CD4-positive, alpha-beta T cell treated with Interleukin-21 for 1 hour (primary cell): Measurements from ENCODE around the gene OR5B21.
A peak's percentile ranks its signal among the peaks of the same experiment; 100 is the strongest.

ENCODE experiments used
- DNase-seq: peaks from one replicate; pipeline ENCODE4 v3.0.0-alpha.2; 2020

Gene OR5B21

GRCh38 chr11:58508005-58508404 is at the start of gene OR5B21:
OR5B21 (minus strand) TSS chr11:58508105; CDS start chr11:58508105, 0 bp downstream.
- DNase-seq, result no peak

DNA sequence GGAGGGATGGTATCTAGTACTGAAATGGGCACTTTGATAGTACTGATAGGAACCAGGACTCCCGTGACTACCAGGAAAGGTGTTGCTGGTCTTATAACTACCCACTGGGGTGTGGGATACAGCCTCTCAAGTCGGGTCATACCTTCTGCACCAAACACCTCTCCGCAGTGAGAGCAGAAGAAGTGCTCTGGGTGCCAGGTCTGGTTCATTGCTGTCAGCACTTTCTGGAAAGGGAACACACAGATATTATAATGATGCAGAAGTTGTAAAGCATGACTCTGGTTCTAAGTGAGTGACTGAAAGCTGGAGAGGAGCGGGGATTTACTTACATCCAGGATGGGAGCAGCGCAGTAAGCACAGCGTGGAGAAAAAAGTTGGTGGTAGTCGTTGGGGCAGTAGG is 41.7 kb upstream of the OR5B21 start:
- no peak for DNase-seq

GRCh38 chr11:58546841-58547240 is 38.9 kb upstream of the OR5B21 start:
- DNase-seq, result no peak

DNA sequence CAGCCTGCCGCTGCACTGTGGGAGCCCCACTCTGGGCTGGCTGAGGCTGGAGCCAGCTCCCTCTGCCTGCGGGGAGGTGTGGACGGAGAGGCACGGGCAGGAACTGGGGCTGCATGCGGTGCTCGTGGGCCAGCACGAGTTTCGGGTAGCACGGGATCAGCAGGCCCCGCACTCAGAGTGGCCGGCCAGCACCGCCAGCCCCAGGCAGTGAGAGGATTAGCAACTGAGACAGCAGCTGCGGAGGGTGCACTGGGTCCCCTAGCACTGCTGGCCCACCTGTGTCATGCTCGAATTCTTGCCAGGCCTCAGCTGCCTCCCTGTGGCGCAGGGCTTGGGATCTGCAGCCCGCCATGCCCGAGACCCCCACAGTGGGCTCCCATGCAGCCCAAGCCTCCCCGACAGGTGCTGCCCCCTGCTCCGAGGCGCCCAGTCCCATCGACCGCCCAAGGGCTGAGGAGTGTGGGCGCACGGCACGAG is 24.0 kb upstream of the OR5B21 start:
- no peak for DNase-seq

- DNase-seq, result peak; percentile 48
Measured at GRCh38 chr11:58530236-58530635, 22.3 kb upstream of the OR5B21 start.

DNA sequence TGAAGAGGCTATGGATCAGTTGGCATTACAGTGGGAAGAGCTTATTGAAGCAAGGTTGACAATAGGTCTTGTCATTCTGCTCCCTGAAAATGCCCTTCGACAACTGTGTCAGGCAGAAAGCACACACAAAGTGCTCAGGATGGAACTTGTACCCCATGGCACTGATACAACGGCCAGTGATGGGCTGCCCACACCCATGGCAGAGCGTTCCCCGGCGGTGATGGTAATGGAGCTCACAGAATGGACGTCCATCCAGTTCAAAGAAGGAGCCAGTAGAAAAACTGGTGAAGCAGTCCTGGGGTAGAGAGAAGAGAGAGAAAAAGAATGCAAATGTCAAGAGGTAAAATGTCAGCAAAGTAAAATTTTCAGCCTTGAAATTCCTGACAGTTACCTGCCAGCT is 19.5 kb upstream of the OR5B21 start:
- no peak for DNase-seq

DNA sequence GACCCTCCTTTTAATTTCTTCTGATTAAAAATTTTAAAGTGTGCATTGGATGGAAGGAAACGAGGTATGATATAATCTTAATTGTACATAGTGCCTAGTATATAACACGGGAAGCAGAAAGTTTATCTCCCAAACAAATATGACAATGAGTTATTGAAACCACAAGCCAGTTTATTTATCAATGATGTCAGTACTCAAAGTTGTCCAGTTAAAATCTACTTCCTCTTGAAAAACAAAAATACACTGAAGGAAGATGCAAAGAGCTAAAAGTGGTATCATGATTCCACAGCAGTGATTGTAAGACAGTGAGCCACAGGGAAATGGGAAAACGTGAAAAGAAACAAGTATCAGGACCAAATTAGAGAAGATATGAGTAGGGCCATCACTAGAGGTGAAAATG is 18.8 kb upstream of the OR5B21 start:
- DNase-seq, result no peak

DNA sequence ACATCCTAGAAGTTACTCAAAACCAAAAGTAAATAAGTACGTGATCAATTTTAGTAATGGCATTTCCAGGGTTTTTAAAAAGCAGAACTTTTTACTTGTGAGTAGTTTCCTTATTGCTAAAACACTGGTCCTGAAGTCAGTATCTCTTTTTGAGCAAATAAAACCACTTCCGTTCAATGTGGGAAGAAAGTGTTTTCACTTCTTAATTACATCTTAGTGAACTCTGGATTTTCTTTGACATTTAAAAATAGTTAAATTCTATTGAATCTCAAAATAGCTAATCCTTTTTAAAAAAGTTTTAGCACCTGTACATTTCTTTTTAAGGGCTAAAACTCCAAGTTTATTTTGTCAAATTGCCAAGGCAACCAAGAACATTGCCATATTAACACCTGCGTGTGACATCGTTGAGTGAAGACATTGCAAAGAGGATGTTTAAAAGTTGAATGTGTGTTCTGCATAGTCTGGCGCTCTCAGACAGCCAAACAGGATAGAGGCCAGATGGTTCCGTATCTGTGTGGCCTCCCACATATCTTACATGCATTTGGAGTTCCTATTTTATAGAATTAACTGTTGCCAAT is 17.2 kb upstream of the OR5B21 start:
- DNase-seq, result peak; percentile 68

GRCh38 chr11:58524232-58525036 is 16.5 kb upstream of the OR5B21 start:
- peak; percentile 74 for DNase-seq

- peak; percentile 33 for DNase-seq
Measured at GRCh38 chr11:58513747-58514367, 6.0 kb upstream of the OR5B21 start.

GRCh38 chr11:58511636-58512035 is 3.7 kb upstream of the OR5B21 start:
- no peak for DNase-seq

- DNase-seq, result no peak
Measured at GRCh38 chr11:58509748-58510147, 1.8 kb upstream of the OR5B21 start.

DNA sequence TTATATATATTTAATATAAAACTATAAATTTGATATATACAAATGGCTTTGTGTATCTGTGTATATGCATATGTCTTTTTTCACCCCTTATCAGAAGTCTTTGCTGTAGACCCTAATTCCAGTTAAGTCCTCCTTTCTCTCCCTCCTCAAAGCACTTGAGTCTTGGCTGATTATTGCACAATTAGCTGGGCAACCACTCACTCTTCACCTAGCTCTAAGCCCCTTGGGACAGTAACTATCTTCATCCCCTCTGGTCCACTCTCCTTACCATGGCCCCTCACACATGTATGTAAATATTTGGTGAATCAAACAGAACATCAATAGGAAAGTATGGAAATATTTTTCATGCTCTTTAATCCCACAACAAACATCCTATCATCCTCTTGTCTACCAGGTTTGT is 909 bp upstream of the OR5B21 start:
- no peak for DNase-seq

DNA sequence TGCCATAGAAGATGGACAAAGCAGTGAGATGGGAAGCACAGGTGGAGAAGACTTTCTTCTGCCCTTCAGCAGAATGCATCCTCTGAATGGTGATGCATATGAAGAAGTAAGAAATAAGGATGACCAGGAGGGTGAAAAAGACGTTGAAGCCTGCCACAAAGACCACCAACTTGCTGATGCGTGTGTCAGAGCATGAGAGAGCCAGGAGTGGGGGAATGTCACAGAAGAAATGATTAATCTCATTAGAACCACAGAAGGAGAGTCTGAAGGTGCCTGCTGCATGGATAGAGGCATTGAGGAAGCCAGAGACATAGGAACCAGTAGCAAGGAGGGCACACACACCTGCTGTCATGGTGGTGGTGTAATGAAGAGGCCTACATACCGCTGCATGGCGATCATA is 550 bp downstream of the OR5B21 start:
- DNase-seq, result no peak

DNA sequence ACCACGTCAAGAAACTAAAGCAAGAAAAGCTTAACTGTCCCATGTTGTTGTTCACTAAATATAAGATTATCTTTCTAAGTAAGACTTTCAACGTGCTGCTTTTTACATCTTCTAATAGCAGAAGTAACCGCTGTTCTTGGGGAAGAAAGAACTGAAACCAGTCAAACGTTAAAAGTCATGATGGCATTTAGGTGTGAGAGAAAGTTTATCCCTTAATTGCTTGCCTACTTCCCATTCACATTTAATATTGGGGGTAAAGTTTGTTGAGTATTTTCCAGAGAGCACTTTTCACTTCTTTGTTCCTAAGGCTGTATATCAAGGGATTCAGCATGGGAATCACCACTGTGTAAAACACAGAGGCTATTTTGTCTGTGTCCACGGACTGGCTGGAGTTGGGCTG is 970 bp downstream of the OR5B21 start:
- DNase-seq, result no peak

GRCh38 chr11:58505849-58506248 is 2.1 kb downstream of the OR5B21 start:
- DNase-seq, result no peak

GRCh38 chr11:58504232-58504631 is 3.7 kb downstream of the OR5B21 start:
- no peak for DNase-seq

DNA sequence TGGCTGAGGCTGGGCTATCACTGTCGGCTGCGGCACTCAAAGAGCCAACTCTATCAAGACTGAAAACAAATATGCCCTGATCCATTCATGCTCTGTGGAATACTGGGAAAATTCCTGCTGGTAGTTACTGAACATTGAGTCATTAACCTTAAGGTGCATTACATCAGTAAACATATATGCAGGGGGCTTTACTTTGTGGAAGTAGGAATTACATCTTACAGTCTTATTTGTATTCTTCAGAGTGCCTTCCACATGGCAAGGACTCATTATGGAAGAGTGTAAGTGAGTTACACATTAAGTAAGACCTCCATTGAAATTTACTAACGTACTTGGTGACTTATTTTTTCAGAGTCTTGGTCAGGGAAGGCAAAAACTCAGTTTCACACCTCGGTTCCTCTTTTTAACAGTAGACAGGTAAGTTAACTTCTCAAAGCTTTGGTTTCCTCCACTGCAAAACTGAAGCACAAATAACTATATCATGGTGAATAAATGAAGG is 4.5 kb downstream of the OR5B21 start:
- no peak for DNase-seq

GRCh38 chr11:58502004-58502403 is 5.9 kb downstream of the OR5B21 start:
- no peak for DNase-seq

DNA sequence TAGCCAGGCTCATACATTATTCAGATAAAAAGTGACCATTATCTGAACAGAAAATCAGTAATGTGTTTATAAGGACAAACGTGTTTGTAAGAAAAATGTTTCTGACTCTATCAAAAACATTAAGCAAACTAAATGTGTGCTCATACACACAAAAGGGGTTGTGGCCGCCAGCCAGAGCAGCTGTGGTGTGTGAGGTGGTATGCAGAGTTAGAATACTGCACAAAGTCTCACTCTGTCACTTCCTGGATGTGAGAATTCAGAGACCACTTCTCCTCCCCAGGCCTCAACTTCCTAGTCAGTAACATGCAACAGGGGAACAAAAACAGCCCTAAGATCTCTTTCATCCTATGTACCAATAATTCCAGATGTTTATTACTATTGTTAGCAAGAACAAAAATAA is 9.4 kb downstream of the OR5B21 start:
- DNase-seq, result peak; percentile 20

DNA sequence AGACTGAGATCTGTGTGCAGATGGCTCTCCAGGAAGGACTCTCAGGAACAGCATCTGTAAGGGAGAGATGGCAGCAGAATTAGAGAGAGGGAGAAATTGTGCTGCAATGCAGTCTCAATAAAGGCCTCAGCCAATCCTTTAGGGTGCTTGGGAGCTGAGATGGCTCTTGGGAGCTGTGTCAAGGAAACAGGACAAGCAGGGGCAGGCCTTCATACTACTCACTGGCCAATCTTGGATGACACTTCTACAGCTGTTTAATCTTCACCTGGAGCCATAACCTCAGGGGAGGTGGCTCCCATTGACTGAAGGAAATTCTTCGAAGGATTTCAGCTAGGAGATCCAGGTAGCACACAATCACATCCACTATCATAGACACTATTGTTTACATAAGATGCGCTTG is 10.0 kb downstream of the OR5B21 start:
- DNase-seq, result no peak

- no peak for DNase-seq
Measured at GRCh38 chr11:58495906-58496305, 12.0 kb downstream of the OR5B21 start.

DNA sequence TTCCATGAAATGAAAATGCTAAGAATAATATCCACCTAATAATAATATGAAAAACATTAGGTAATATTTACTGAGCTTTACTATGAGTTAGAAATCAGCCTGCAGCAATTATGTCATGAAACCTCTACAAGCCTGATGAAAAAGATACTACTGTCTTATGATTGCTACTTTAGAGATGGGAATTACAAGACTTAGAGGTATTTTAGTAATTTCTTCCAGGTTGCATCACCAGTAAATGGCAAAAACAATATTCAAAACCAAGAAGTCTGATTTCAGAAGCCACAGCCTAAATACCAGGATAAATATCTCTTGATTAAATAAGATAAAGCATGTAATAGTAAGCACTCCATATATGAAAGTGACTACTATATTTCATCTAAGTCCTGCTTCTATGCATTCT is 13.8 kb downstream of the OR5B21 start:
- DNase-seq, result no peak

- DNase-seq, result no peak
Measured at GRCh38 chr11:58493676-58494075, 14.2 kb downstream of the OR5B21 start.
